SJSA1 (cell line): Measurements from ENCODE around the gene NPTN. TPM values are rescaled to one million over a fixed set of nuclear protein-coding genes. Genes with fewer than 3 reads are reported as not detected.
"Not testable (repeated sequence)": the region's sequence is repeated elsewhere in the genome, so short reads cannot be mapped to it uniquely, and the experiment has no call there.

ENCODE experiments used
- DNase-seq, 2 experiments: peaks; one replicate each; pipeline ENCODE4 v3.0.0-alpha.2; 2015 to 2020; ENCODE audit warnings: low spot score in 2 of 2, low read depth in 1 of 2
- H3K27ac ChIP-seq: fragments of 250-450 bp; sonication (Bioruptor Pico); 2 replicates; pipeline ENCODE4 v1.5.1; 2020; ENCODE audit warnings: mild to moderate bottlenecking, moderate library complexity
- H3K27me3 ChIP-seq: fragments of 250-450 bp; sonication (Bioruptor Pico); replicated peaks from 2 replicates; pipeline ENCODE4 v1.5.1; 2020; ENCODE audit warnings: mild to moderate bottlenecking, moderate library complexity
- H3K36me3 ChIP-seq: fragments of 250-450 bp; sonication (Bioruptor Pico); 2 replicates; pipeline ENCODE4 v1.5.1; 2020; ENCODE audit warnings: mild to moderate bottlenecking
- H3K4me1 ChIP-seq: fragments of 250-450 bp; sonication (Bioruptor Pico); replicated peaks from 2 replicates; pipeline ENCODE4 v1.6.1; 2021; ENCODE audit warnings: mild to moderate bottlenecking
- H3K4me3 ChIP-seq: fragments of 250-450 bp; sonication (Bioruptor Pico); 2 replicates; pipeline ENCODE4 v1.5.1; 2020; ENCODE audit warnings: mild to moderate bottlenecking
- H3K9me3 ChIP-seq: fragments of 250-450 bp; sonication (Bioruptor Pico); replicated peaks from 2 replicates; pipeline ENCODE4 v1.5.1; 2020; ENCODE audit warnings: mild to moderate bottlenecking
- total RNA-seq: library from RNA; depleted of rRNA; stranded (reverse); fragments of >200 nt; shearing (Covaris generic); gene quantifications from 2 replicates; pipeline ENCODE4 v1.2.3, GENCODE V29; 2014

The NPTN gene
- total RNA-seq, 1 experiment from 2014 or later, result 271 TPM

DNA sequence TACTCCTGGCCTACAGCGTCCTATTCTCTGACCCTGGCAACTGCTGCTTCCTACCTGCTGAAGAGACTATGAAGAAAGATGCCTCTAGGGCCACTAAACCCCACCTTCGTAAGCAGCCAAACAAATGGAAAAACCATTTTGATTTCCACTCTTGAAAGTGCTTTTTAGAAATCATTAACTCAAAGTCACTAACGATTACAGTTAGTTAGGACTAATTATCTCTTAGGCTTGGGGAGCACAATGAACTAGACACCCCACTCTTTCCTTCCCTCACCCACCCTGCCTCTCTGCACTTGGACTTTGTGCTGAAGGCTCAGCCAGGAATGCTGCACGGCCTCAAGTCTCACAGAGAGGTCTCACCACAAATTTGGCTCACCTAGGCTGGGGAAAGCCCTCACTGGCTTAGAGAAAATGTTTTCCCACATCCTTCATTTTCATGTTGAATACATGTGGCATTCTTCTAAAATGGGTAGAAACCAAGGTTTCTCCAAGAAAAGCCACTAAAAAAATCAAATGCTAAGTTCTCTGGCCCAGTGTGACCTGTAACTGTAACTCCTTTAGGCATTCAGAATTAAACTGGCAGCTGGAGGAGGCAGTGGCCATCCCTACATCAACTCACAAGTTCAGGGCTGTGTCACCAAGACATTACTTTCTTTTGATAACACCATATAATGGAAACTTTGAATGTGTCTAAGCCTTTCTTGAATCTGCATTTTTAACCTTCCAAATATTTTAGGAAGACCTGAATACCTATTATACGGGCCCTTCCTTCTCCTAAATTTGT is 47.1 kb downstream of the NPTN start:
- DNase-seq, result no peak
- H3K27ac ChIP-seq, result no peak overlapping the region
- no peak overlapping the region for H3K4me3 ChIP-seq
- H3K27me3 ChIP-seq, result no peaks in the 10 kb centered on the region
- peaks cover 92% of the 10 kb centered on the region for H3K36me3 ChIP-seq
- no peaks in the 10 kb centered on the region for H3K4me1 ChIP-seq
- H3K9me3 ChIP-seq, result no peaks in the 10 kb centered on the region

DNA sequence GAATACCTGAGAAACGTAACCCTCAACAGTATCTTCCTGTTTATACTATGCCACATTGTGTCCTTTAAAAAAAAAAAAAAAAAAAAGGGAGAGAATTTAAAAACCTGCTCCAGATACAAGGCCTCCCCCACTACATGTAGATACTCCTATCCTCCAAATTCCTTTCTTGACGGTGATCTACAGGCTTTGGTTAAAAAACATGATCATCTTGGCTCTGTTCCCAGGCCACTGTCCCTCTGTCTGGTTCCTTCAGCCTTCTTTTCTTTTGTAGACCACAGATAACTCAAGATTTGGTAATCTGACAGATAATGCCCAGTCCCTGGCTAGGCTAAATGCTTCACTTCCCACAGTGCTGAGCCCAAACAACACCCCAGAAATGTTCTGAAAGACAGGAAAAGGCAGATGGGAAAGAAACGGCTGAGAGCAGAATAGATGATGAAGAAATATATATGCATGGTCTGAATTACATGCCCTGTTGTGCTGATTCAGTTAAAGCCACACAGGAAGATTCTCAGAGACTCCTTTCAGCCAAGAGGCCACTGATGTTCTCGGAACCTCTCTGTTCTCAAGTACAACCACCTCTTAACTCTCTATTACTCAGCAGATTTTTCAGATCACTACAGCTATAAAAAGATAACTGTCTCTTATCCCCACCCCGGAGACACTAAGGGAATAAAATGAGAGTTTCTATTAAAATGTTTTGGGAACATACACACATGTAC is 48.3 kb downstream of the NPTN start:
- Histone ChIP-seq H3K4me3 (no peak overlapping the region), H3K27me3 (no peaks in the 10 kb centered on the region), H3K9me3 (no peaks in the 10 kb centered on the region), H3K4me1 (no peaks in the 10 kb centered on the region), H3K36me3 (peaks cover 88% of the 10 kb centered on the region), H3K27ac (no peak overlapping the region)
- no peak for DNase-seq

DNA sequence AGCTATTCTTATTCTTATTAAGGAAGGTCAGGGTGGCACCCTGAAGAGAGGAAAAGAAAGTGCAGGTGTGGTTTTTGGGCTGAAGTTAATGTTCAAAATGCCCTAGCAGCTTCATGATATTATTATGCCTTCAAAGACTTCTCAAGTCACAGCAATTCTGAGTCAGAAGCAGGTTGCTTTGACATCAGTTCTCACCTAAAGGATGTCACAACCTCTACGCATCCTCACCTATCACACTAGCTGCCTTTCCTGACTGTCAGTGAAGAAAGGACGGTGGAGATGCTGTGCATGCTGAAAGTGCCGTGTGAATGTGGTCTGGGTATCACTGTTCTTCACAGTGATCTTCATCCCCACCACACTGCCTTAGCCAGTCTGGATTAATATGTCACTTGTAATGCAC is 49.6 kb downstream of the NPTN start:
- Histone ChIP-seq H3K9me3 (no peaks in the 10 kb centered on the region), H3K4me3 (no peak overlapping the region), H3K36me3 (peaks cover 85% of the 10 kb centered on the region), H3K27ac (no peak overlapping the region), H3K27me3 (no peaks in the 10 kb centered on the region), H3K4me1 (no peaks in the 10 kb centered on the region)
- DNase-seq, result no peak

DNA sequence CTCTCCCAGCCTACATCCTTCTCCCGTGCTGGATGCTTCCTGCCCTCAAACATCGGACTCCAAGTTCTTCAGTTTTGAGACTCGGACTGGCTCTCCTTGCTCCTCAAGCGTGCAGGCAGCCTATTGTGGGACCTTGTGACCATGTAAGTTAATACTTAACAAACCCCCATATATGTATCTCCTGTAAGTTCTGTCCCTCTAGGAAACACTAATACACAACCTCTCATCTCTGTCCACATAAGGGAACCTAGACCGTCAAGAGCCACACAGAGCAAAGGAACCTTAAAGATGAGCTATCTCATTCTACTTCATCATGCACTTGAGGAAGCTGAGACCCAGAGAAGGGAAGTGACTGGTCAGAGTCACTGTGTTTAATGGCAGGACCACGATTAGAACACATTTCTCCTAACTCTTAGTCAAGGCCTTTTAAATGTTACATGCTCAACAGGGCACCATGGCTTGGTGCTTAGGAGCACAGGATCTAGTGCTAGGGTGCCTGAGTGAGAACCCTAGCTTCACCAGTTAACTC is 50.3 kb downstream of the NPTN start:
- Histone ChIP-seq H3K27ac (no peak overlapping the region), H3K4me3 (no peak overlapping the region), H3K4me1 (no peaks in the 10 kb centered on the region), H3K36me3 (peaks cover 85% of the 10 kb centered on the region), H3K27me3 (no peaks in the 10 kb centered on the region), H3K9me3 (no peaks in the 10 kb centered on the region)
- no peak for DNase-seq

DNA sequence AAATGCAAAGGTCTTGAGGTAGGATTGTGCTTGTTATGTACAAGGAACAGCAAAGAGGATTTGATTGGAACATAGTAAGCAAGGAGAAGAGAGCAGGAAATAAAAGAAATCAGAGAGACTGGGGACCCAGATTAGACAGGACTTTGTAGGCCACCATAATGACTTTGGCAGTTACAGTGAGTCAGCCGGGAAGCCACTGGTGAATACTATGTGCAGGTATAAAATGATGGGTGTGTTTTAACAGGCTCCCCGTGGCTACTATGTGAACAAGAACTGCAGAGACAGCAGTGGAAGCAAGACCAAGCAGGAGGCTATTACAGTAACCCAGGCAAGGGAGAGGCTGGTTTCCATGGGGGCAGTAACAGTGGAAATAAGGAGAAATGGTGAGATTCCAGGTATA is 55.2 kb downstream of the NPTN start:
- Histone ChIP-seq H3K9me3 (no peaks in the 10 kb centered on the region), H3K27ac (no peak overlapping the region), H3K27me3 (no peaks in the 10 kb centered on the region), H3K4me1 (no peaks in the 10 kb centered on the region), H3K4me3 (no peak overlapping the region), H3K36me3 (peaks cover 75% of the 10 kb centered on the region)
- DNase-seq, result no peak

DNA sequence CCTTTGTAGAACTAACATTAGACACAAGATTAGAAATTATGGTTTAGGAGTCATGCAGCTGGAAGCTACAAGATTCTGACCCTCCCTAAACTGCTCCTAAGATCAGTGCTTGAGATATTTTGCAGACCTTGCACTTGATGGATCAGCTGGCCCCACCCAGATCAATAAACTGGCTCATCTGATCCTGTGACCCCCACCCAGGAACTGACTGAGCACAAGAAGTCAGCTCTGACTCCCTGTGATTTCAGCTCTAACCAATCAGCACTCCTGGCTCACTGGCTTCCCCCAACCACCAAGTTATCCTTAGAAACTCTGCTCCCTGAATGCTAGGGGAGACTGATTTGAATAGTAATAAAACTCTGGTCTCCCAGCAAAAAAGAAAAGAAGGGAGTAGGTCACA is 55.6 kb downstream of the NPTN start:
- H3K4me1 ChIP-seq, H3K27me3 ChIP-seq, H3K9me3 ChIP-seq, H3K4me3 ChIP-seq, DNase-seq, H3K27ac ChIP-seq: not testable (repeated sequence)
- peaks cover 75% of the 10 kb centered on the region for H3K36me3 ChIP-seq

DNA sequence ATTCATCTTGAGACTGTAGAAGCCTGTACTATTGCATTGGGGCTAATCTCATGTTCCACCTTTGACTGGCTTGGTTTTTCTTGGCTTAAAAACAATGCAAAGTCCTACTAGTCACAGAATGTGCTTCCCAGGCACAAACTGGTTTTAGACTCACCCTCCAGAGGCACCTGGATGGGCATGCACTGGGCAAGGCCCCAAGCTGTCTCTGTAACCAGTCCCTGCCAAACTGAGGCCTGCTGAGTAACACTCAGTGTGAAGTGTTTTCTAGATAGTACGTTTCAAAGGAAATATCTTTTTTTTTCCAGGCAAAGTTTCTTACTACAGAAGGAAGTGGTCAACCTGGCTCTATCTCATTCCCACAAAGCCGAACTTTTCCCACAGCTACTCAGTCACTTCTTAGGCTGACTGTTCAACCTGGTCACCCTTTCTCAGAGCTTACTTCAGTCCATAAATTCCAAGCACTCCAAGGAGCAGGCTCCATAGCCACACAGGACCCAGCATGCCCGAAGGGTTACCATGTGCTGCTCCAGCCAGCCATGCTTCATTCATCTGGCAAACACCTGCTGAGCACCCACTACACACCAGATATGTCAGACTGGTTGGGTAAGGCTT is 57.4 kb downstream of the NPTN start:
- Histone ChIP-seq H3K9me3 (no peaks in the 10 kb centered on the region), H3K4me3 (no peak overlapping the region), H3K4me1 (no peaks in the 10 kb centered on the region), H3K27ac (no peak overlapping the region), H3K36me3 (peaks cover 75% of the 10 kb centered on the region), H3K27me3 (no peaks in the 10 kb centered on the region)
- DNase-seq, result no peak

DNA sequence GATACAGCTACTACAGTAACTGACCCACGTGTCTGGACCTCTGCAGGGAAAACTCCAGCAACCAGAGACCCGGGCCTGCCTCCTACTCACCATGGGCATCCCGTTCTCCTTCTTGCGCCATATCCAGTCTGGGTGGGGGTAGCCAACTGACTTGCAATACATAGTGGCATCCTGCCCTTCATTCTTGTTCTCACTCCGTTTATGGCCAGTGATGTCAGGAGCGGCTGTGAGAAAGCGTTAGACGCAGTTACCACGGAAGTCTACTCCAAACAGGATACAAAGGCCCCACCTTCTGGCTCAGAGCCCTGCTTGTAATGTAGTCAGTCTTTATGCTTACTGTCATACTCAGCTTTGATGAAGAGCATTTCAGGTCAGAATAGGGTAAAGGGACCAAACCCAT is 59.6 kb downstream of the NPTN start:
- no peak for DNase-seq
- no peak overlapping the region for H3K27ac ChIP-seq
- H3K36me3 ChIP-seq, result peaks cover 84% of the 10 kb centered on the region
- no peaks in the 10 kb centered on the region for H3K27me3 ChIP-seq
- no peaks in the 10 kb centered on the region for H3K4me1 ChIP-seq
- H3K4me3 ChIP-seq, result no peak overlapping the region
- H3K9me3 ChIP-seq, result no peaks in the 10 kb centered on the region

DNA sequence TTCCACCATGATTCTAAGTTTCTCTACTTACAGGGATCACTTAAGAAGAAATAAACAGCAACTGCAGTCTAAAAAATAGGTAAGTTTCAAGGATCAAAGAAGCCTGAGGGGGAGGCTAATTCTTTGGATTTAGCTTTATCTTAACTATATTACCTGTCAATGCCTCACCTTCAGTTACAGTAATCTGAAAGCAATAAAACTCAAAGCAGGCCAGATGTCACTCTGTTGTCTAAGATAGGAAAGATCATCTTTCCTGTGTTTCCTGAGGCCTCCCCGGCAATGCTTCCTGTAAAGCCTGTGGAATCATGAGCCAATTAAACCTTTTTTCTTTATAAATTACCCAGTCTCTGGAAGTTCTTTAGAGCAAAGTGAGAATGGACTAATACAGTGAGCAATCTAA is 60.2 kb downstream of the NPTN start:
- Histone ChIP-seq H3K27me3 (no peaks in the 10 kb centered on the region), H3K36me3 (peaks cover 84% of the 10 kb centered on the region), H3K4me3 (no peak overlapping the region), H3K27ac (no peak overlapping the region), H3K4me1 (no peaks in the 10 kb centered on the region), H3K9me3 (no peaks in the 10 kb centered on the region)
- DNase-seq, result no peak

DNA sequence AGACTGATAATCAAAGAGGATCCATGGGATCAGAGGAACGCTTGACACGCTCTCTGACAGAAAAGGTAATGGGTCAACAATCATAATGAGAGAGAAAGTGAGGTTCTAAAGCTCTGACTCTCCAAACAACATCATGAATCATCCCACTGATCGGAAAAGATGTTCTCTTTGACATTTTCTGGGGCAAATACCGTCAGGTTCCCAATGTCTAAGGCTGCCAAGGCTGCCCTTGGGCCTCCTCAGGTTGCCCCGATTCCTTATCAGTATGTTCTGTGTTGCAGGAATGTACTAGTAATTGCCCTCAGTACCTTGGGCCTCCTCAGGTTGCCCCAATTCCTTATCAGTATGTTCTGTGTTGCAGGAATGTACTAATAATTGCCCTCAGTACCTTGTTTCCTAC is 60.9 kb downstream of the NPTN start:
- H3K27me3 ChIP-seq, result no peaks in the 10 kb centered on the region
- H3K4me3 ChIP-seq, result no peak overlapping the region
- H3K27ac ChIP-seq, result no peak overlapping the region
- H3K9me3 ChIP-seq, result no peaks in the 10 kb centered on the region
- peaks cover 87% of the 10 kb centered on the region for H3K36me3 ChIP-seq
- no peaks in the 10 kb centered on the region for H3K4me1 ChIP-seq
- no peak for DNase-seq

DNA sequence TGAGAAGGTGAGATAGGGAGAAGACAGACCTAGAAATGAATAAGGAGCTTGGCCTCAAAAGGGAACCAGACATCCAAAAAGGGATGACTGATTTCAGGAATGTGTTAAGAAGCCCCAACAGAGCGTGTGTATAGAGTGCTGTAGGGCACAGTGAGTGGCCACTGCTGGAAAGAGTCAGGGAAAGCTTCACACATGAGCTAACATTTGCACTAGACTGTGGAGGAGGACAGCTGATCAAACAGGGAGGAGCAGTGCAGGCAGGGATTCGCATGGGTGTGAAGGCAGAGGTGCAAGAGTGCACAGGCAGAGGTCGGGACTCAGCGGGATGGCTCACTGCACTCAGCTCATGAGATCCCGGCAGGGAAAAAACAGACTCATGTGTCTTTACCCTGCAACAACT is 61.8 kb downstream of the NPTN start:
- Histone ChIP-seq H3K4me1 (no peaks in the 10 kb centered on the region), H3K9me3 (no peaks in the 10 kb centered on the region), H3K4me3 (no peak overlapping the region), H3K36me3 (peaks cover 91% of the 10 kb centered on the region), H3K27ac (no peak overlapping the region), H3K27me3 (no peaks in the 10 kb centered on the region)
- DNase-seq, result no peak

DNA sequence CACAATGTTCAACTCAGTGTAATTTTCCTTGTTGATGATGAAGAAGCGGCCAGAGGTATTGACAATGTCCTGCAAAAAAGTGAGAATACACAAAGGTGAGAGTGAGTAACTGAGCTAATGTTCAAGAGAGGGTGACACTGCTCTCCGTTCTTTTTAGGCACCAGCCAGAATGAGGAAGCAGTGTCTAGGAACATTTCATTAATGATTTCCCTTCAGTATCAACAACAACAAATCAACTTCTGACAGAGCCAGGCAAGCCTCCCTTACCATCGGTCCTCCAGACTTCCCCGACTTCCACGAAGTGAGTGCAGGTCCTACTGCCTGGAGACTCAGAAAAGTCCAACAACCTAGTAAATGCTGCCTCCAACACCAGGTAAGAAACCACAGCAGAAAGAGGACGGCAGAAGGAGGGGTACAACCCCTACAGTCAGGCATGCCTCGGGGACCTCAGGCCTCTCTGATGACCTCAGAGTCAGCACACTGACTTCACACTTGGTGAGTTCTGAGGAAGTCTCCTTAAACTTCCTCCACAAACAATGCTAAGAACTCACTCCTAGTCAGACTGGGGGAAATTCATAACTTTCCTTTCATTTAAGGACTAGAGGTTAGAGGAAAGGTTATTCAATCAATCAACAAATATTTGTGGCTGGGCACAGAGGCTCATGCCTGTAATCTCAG is 62.7 kb downstream of the NPTN start:
- Histone ChIP-seq H3K27me3 (no peaks in the 10 kb centered on the region), H3K4me1 (no peaks in the 10 kb centered on the region), H3K27ac (no peak overlapping the region), H3K9me3 (no peaks in the 10 kb centered on the region), H3K36me3 (peaks cover 88% of the 10 kb centered on the region), H3K4me3 (no peak overlapping the region)
- no peak for DNase-seq

DNA sequence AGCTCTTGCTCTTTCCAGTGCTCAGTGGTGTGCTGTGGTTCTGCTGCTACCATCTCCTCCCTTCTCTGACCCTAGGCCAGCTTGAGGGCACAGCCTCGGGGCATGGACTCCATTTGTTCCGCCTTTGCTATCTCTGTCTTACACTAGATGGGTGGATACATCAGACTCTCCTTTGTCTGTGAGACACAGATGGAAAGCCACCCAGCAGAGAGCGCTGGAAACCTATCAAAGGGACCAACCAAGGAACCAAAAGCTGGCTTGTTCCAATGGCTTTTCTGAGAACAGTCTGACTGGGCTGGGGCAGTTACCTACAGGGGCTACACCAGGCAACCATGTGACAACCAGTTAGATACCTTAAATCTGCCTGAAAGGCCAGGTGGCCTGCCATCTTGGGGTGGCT is 63.8 kb downstream of the NPTN start:
- Histone ChIP-seq H3K4me1 (peaks cover 7% of the 10 kb centered on the region), H3K9me3 (no peaks in the 10 kb centered on the region), H3K27ac (no peak overlapping the region), H3K36me3 (peaks cover 88% of the 10 kb centered on the region), H3K4me3 (no peak overlapping the region), H3K27me3 (no peaks in the 10 kb centered on the region)
- DNase-seq, result no peak
